Stomach (tissue), 9 donors: ENCODE results near the gene COTL1. TPM values are rescaled to one million over a fixed set of nuclear protein-coding genes. Genes with fewer than 3 reads are reported as not detected.

Experiments used
- DNase-seq, 2 donors: peaks; one replicate each; pipeline versions ENCODE4 v3.0.0 to v3.0.0-alpha.2; 2013 to 2019
- H3K27ac ChIP-seq, 5 donors: fragments of 200-600 bp in 4 of 5; sonication (generic) in 4 of 5; one replicate each; pipeline ENCODE4 v1.5.1; 2013 to 2019; ENCODE audit warnings: mild to moderate bottlenecking in 1 of 5, moderate library complexity in 1 of 5
- H3K27me3 ChIP-seq, 3 donors: fragments of 200-600 bp; sonication (generic); one replicate each; pipeline ENCODE4 v1.5.1; 2017 to 2019; ENCODE audit warnings: mixed run types in 1 of 3
- H3K36me3 ChIP-seq, 4 donors: fragments of 200-600 bp; sonication (generic); 1 replicate in 3 of 4; 2 replicates in 1 of 4; pipeline ENCODE4 v1.5.1; 2016 to 2019
- H3K4me1 ChIP-seq, 4 donors: fragments of 200-600 bp; sonication (generic); one replicate each; pipeline ENCODE4 v1.5.1; 2016 to 2019
- H3K4me3 ChIP-seq, 4 donors: fragments of 200-600 bp; sonication (generic) in 3 of 4; one replicate each; pipeline ENCODE4 v1.5.1; 2016 to 2019; ENCODE audit warnings: mild to moderate bottlenecking in 1 of 4
- H3K9me3 ChIP-seq, 4 donors: fragments of 200-600 bp; sonication (generic); one replicate each; pipeline ENCODE4 v1.5.1; 2016 to 2019
- EP300 ChIP-seq: sonication (generic); formaldehyde crosslinking; IDR thresholded peaks from one replicate; pipeline ENCODE4 v1.6.1; 2017; ENCODE audit warnings: antibody characterized with exemption
- POLR2A ChIP-seq, 4 donors: fragments of 450-650 bp; IDR thresholded peaks; one replicate each; pipeline ENCODE4 v1.6.1; 2016; ENCODE audit warnings: antibody characterized with exemption in 4 of 4, control low read depth in 2 of 4, mild to moderate bottlenecking in 1 of 4, moderate library complexity in 1 of 4
- POLR2AphosphoS5 ChIP-seq, 3 donors: sonication (generic); formaldehyde crosslinking; IDR thresholded peaks; one replicate each; pipeline ENCODE4 v1.6.1; 2016; ENCODE audit warnings: antibody characterized with exemption in 3 of 3
- WGBS, 5 donors: extraction: QIAGEN DNeasy Blood & Tissue Kit in 3 of 5; methylation state at CpG; one replicate each; pipeline versions ENCODE4 v1.1.5 to v1.1.7; 2013 to 2018; 5-methylcytosine and 5-hydroxymethylcytosine counted together
- intact Hi-C: fragments of 100-400 bp; cut with DNase I; formaldehyde crosslinking; loops from one replicate; pipeline ENCODE4 v1.15.1; 2023; ENCODE audit warnings: low total_unique reads
- polyA plus RNA-seq, 3 donors: library from polyadenylated mRNA; stranded (reverse); fragments of 200-250 nt; gene quantifications; one replicate each; pipeline ENCODE4 v1.2.3, GENCODE V29; 2013
- total RNA-seq, 5 donors: library from RNA; depleted of rRNA; stranded (reverse); fragments of >200 nt; gene quantifications; one replicate each; pipeline versions ENCODE4 v1.1.0 to v1.2.3, GENCODE V29; 2014 to 2016
- TF ChIP-seq, protein P1 (sequence below), 7 experiments: fragments of 450-650 bp in 4 of 7; fragments of 200-600 bp in 3 of 7; sonication (generic) in 3 of 7; IDR thresholded peaks; one replicate each; pipeline ENCODE4 v1.5.1; 2016 to 2019; ENCODE audit warnings: antibody characterized with exemption in 7 of 7, control low read depth in 2 of 7, mild to moderate bottlenecking in 1 of 7
- donor health status: healthy with polysubstance abuse.
- donor health status: Bipolar disorder and iron deficiency.
- donor health status: healthy.

Gene COTL1
- total and polyA plus RNA-seq, 8 donors: 40.3 to 187 (median 177) TPM

DNA sequence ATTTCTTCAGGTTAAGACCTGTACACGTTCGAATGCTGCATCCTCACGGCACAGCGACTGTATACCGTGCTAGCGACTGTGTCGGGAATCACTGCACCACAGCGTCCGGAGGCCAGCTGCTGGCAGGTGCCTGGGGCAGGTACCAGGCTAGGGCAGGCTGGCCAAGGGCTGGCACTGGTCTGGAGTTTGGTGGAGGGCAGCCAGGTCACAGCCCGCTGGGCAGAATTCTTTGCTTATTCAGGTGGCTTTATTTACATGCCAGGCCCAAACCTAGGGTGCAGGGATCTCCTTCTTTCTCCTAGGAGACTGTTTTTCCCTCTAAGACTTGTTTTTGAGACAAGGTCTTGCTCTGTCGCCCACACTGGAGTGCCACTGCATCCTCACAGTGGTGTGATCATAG lies 37.9 kb downstream of the COTL1 start:
- H3K9me3 ChIP-seq: no peaks in the 10 kb centered on the region
- H3K4me3 ChIP-seq: no peak overlapping the region
- 33 to 62% (median 51%) methylated on average over 11 of the region's 11 CpGs for WGBS, 5 donors
- H3K36me3 ChIP-seq: peaks cover 0 to 19% (median 8%) of the 10 kb centered on the region in 4 donors
- intact Hi-C loops: no loop called here
- H3K27me3 ChIP-seq: no peaks in the 10 kb centered on the region
- peak overlapping the region; percentile 47 to 68 (median 56) for H3K27ac ChIP-seq
- TF ChIP-seq POLR2A (IDR thresholded peaks at IDR 0.05) (no peak), POLR2AphosphoS5 (IDR thresholded peaks at IDR 0.05) (peak in 1 of 3 donors; percentile 33)
- peaks cover 12 to 93% (median 49%) of the 10 kb centered on the region in 4 donors for H3K4me1 ChIP-seq
- DNase-seq: peak in 1 of 2 donors; percentile 89

DNA sequence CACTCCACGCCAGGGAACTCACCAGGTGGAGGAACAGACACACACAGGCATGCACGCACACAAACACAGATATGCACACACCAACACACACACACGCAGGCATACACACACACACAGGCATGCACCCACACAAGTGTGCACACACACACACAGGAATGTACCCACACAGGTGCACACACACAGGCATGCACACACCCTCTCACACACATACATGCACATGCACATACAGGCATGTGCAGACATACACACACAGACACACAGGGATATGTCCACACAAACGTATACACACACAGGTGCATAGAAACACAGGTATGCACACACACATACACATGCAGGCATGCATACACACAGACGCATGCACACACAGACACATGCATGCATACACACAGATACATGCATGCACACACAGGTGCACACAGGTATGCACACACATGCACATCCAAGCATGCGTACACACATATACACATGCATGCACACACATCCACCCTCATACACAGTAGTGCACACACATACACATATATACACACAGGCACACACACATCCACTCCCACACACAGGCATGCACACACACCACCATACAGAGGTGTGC lies 39.2 kb downstream of the COTL1 start:
- intact Hi-C loops: no loop called here
- Histone ChIP-seq H3K4me1 (peaks cover 12 to 84% (median 46%) of the 10 kb centered on the region in 4 donors), H3K27ac (peak overlapping the region in 1 of 5 donors; percentile 56), H3K9me3 (no peaks in the 10 kb centered on the region), H3K27me3 (no peaks in the 10 kb centered on the region), H3K4me3 (no peak overlapping the region), H3K36me3 (peaks cover 4 to 24% (median 10%) of the 10 kb centered on the region in 4 donors)
- TF ChIP-seq POLR2A (IDR thresholded peaks at IDR 0.05) (no peak), POLR2AphosphoS5 (IDR thresholded peaks at IDR 0.05) (no peak), EP300 (no peak)
- TF ChIP-seq, protein P1, sequence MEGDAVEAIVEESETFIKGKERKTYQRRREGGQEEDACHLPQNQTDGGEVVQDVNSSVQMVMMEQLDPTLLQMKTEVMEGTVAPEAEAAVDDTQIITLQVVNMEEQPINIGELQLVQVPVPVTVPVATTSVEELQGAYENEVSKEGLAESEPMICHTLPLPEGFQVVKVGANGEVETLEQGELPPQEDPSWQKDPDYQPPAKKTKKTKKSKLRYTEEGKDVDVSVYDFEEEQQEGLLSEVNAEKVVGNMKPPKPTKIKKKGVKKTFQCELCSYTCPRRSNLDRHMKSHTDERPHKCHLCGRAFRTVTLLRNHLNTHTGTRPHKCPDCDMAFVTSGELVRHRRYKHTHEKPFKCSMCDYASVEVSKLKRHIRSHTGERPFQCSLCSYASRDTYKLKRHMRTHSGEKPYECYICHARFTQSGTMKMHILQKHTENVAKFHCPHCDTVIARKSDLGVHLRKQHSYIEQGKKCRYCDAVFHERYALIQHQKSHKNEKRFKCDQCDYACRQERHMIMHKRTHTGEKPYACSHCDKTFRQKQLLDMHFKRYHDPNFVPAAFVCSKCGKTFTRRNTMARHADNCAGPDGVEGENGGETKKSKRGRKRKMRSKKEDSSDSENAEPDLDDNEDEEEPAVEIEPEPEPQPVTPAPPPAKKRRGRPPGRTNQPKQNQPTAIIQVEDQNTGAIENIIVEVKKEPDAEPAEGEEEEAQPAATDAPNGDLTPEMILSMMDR (IDR thresholded peaks at IDR 0.05): no peak
- no peak for DNase-seq
- 82 to 96% (median 90%) methylated on average over 6 of the region's 6 CpGs for WGBS, 5 donors

DNA sequence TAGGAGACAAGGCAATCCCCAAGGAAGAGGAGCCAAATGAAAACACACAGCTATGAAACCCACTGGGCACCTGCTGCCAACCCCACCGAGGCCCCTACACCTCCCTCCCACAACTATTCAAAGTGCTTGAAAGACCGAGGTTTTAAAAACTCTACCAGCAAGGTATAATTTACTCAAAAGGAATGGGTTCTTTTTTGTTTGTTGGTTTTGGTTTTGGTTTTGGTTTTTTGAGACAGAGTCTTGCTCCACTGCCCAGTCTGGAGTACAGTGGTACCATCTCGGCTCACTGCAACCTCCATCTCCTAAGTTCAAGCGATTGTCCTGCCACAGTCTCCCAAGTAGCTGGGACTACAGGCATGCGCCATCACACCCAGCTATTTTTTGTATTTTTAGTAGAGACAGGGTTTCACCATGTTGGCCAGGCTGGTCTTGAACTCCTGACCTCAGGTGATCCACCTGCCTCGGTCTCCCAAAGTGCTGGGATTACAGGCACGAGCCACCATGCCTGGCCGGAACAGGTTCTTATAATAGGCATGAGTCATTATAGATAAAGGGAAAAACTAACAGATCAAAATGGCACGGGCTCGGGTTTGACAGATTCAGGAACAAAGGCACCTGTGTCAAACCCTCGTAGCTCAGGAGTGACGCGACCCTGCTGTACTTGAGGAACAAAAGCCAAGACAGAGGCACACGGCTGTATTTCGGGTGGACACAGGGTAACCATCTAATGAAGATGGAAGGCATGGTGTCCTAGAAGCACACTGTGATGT lies 40.7 kb downstream of the COTL1 start:
- intact Hi-C loops: no loop called here
- Histone ChIP-seq H3K27ac (peak overlapping the region; percentile 10 to 76 (median 70)), H3K27me3 (no peaks in the 10 kb centered on the region), H3K4me1 (peaks cover 12 to 76% (median 42%) of the 10 kb centered on the region in 4 donors), H3K9me3 (no peaks in the 10 kb centered on the region), H3K36me3 (peaks cover 4 to 25% (median 6%) of the 10 kb centered on the region in 4 donors), H3K4me3 (no peak overlapping the region)
- peak; percentile 72 to 78 for DNase-seq
- WGBS, 5 donors: 45 to 76% (median 64%) methylated on average over 15 of the region's 15 CpGs
- TF ChIP-seq POLR2A (IDR thresholded peaks at IDR 0.05) (no peak), POLR2AphosphoS5 (IDR thresholded peaks at IDR 0.05) (peak in 1 of 3 donors; percentile 50)
- TF ChIP-seq, protein P1 (IDR thresholded peaks at IDR 0.05): no peak

DNA sequence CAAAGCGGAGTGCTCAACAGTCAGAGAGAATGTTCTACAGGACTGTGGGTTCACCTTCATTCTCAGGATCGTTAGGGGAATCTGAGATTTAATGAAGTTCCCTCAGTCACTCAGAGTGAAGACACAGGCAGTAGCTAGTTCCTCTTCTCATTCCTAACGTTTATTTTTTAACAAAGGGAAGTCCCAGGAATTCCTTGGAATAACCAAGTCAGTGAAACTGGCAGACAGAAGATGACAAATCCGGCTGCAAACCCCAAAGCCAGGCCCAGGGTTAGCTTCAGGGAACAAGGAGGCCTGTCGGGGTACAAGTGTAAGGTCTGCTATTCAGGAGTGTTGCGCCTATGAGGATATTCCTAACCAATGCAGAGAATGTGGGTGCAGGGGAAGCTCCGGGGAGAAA lies 42.0 kb downstream of the COTL1 start:
- Histone ChIP-seq H3K27me3 (no peaks in the 10 kb centered on the region), H3K4me1 (peaks cover 12 to 79% (median 45%) of the 10 kb centered on the region in 4 donors), H3K27ac (no peak overlapping the region), H3K36me3 (peaks cover 4 to 30% (median 6%) of the 10 kb centered on the region in 4 donors), H3K4me3 (no peak overlapping the region), H3K9me3 (no peaks in the 10 kb centered on the region)
- TF ChIP-seq POLR2AphosphoS5 (IDR thresholded peaks at IDR 0.05): no peak
- TF ChIP-seq EP300: no peak
- TF ChIP-seq POLR2A (IDR thresholded peaks at IDR 0.05): no peak
- TF ChIP-seq, protein P1 (IDR thresholded peaks at IDR 0.05): no peak
- WGBS, 5 donors: 75 to 86% (median 82%) methylated on average over 7 of the region's 7 CpGs
- no peak for DNase-seq
- intact Hi-C loops: no loop called here
